Esophagus squamous epithelium (tissue), 4 donors: ENCODE data around the gene C11orf65.

Experiments
- CTCF ChIP-seq, 6 experiments: fragments of 450-650 bp in 4 of 6; fragments of 200-600 bp in 2 of 6; sonication (generic) in 2 of 6; IDR thresholded peaks; one replicate each; pipeline ENCODE4 v1.5.1; 2016 to 2019; ENCODE audit warnings: antibody characterized with exemption in 6 of 6, mild to moderate bottlenecking in 4 of 6, moderate library complexity in 4 of 6
- POLR2A ChIP-seq, 4 donors: fragments of 450-650 bp; IDR thresholded peaks; one replicate each; pipeline ENCODE4 v1.6.1; 2017; ENCODE audit warnings: antibody characterized with exemption in 4 of 4, mild to moderate bottlenecking in 4 of 4, moderate library complexity in 3 of 4

GRCh38 chr11:108486331-108486730, 19.0 kb upstream of the C11orf65 start:
- TF ChIP-seq POLR2A (IDR thresholded peaks at IDR 0.05) (no peak), CTCF (IDR thresholded peaks at IDR 0.05) (no peak)
